GM12878 (cell line): Measurements from ENCODE around the gene C16orf86. TPM values are rescaled to one million over a fixed set of nuclear protein-coding genes. Genes with fewer than 3 reads are reported as not detected.

ENCODE experiments used
- ASH2L ChIP-seq: fragments of 300-600, 200-600 bp; sonication (generic); IDR thresholded peaks from 2 replicates; pipeline ENCODE4 v1.6.1; 2017; ENCODE audit warnings: low read depth, mild to moderate bottlenecking, borderline replicate concordance
- BCLAF1 ChIP-seq: fragments of 450-650 bp; IDR thresholded peaks from 2 replicates; pipeline ENCODE4 v1.6.1; 2017; ENCODE audit warnings: antibody characterized with exemption, mild to moderate bottlenecking, moderate library complexity
- EED ChIP-seq: sonication (generic); IDR thresholded peaks from 2 replicates; pipeline ENCODE4 v1.6.1; 2016; ENCODE audit warnings: antibody characterized with exemption, low read depth
- HDGF ChIP-seq: fragments of 450-650 bp; IDR thresholded peaks from 2 replicates; pipeline ENCODE4 v1.6.1; 2016; ENCODE audit warnings: antibody characterized with exemption
- HSF1 ChIP-seq: fragments of 150-350 bp; IDR thresholded peaks from 2 replicates; pipeline ENCODE4 v1.6.1; 2014; ENCODE audit warnings: mild to moderate bottlenecking, low read depth, low read length
- KAT2A ChIP-seq: conservative IDR thresholded peaks from 2 replicates; pipeline ENCODE4 v1.6.1; 2011; ENCODE audit warnings: low read depth, low read length; ENCODE audit not compliant: control insufficient read depth
- MTA2 ChIP-seq: fragments of 450-650 bp; IDR thresholded peaks from 2 replicates; pipeline ENCODE4 v1.6.1; 2016; ENCODE audit warnings: low read depth, mild to moderate bottlenecking, moderate library complexity
- RELA ChIP-seq: fragments of 450-650 bp; IDR thresholded peaks from 2 replicates; pipeline ENCODE4 v1.8.0; 2014; ENCODE audit warnings: borderline replicate concordance; ENCODE audit not compliant: partially characterized antibody
- RELB ChIP-seq: fragments of 450-650 bp; IDR thresholded peaks from 2 replicates; pipeline ENCODE4 v1.6.1; 2017; ENCODE audit warnings: low read depth, mild to moderate bottlenecking, moderate library complexity
- REST ChIP-seq: IDR thresholded peaks from 2 replicates; pipeline ENCODE4 v1.6.1; 2012; ENCODE audit warnings: mild to moderate bottlenecking, low read depth, low read length
- SMAD5 ChIP-seq: IDR thresholded peaks from 2 replicates; pipeline ENCODE4 v1.6.1; 2016; ENCODE audit warnings: antibody characterized with exemption, low read depth
- SMARCA5 ChIP-seq: fragments of 450-650 bp; IDR thresholded peaks from 2 replicates; pipeline ENCODE4 v1.6.1; 2017; ENCODE audit warnings: mild to moderate bottlenecking
- TAF1 ChIP-seq: IDR thresholded peaks from 2 replicates; pipeline ENCODE4 v1.6.1; 2011; ENCODE audit warnings: mild to moderate bottlenecking, low read depth, low read length, borderline replicate concordance
- YY1 ChIP-seq: IDR thresholded peaks from 2 replicates; pipeline ENCODE4 v1.6.1; 2011; ENCODE audit warnings: low read depth, mild to moderate bottlenecking, low read length
- ZBTB11 ChIP-seq: fragments of 450-650 bp; formaldehyde crosslinking; IDR thresholded peaks from 2 replicates; pipeline ENCODE4 v1.5.0; 2022; ENCODE audit warnings: mild to moderate bottlenecking, missing genetic modification characterization
- ZNF207 ChIP-seq: fragments of 450-650 bp; IDR thresholded peaks from 2 replicates; pipeline ENCODE4 v1.6.1; 2014; ENCODE audit warnings: antibody characterized with exemption, mild to moderate bottlenecking, borderline replicate concordance
- ZNF217 ChIP-seq: fragments of 450-650 bp; IDR thresholded peaks from 2 replicates; pipeline ENCODE4 v1.6.1; 2017; ENCODE audit warnings: antibody characterized with exemption, mild to moderate bottlenecking
- ZNF622 ChIP-seq: fragments of 450-650 bp; IDR thresholded peaks from 2 replicates; pipeline ENCODE4 v1.6.1; 2017; ENCODE audit warnings: mild to moderate bottlenecking, inconsistent platforms
- polyA plus RNA-seq, 11 experiments: library from polyadenylated mRNA; depleted of rRNA in 4 of 11; unstranded in 6 of 11; stranded (reverse) in 5 of 11; fragments of >200 nt; fragmentation: Nextera tagmentation in 4 of 11; fragmentation: Illumina TruSeq in 1 of 11; extraction: Ambion mirVana in 4 of 11; extraction: Trizol in 1 of 11; gene quantifications; 1 replicate in 1 of 11; 2 replicates in 10 of 11; pipeline versions ENCODE4 v1.2.1 to v1.2.3, GENCODE V29; 2011 to 2016; ENCODE audit warnings: inconsistent platforms in 2 of 11, missing spikeins in 2 of 11, low read depth in 1 of 11
- total RNA-seq, 4 experiments: library from RNA; depleted of rRNA in 3 of 4; stranded (reverse); fragments of >200 nt in 3 of 4; fragmentation: Illumina TruSeq in 1 of 4; extraction: Trizol in 1 of 4; gene quantifications; 2 replicates each; pipeline versions ENCODE4 v1.2.1 to v1.2.3, GENCODE V29; 2013 to 2021

C16orf86 gene
- total and polyA plus RNA-seq, 10 of the 15 experiments (the other 5 are each of a cell fraction or from before 2014, with no cell fraction given), result 0.11 to 3.3 (median 1.6) TPM

GRCh38 chr16:67660564-67661028 is 6.0 kb upstream of the C16orf86 start, which contains the start of gene PARD6A (continued):
- TF ChIP-seq REST, result no peak
- no peak for TF ChIP-seq KAT2A
- TF ChIP-seq ASH2L, result no peak
- TF ChIP-seq HDGF, result no peak
- peak; percentile 61; the same call in 1 of the 2 replicates for TF ChIP-seq ZNF207
- peak; percentile 41; the same call in 1 of the 2 replicates for TF ChIP-seq MTA2
- TF ChIP-seq SMAD5, result no peak
- no peak for TF ChIP-seq ZBTB11 (CRISPR knock-in tag)
- no peak for TF ChIP-seq ZNF622
- TF ChIP-seq HSF1, result no peak
- TF ChIP-seq YY1, result no peak
- TF ChIP-seq BCLAF1, result peak; percentile 63; the same call in 1 of the 2 replicates
- TF ChIP-seq TAF1, result no peak
- TF ChIP-seq RELB, result peak; percentile 54; the same call in 1 of the 2 replicates
- no peak for TF ChIP-seq ZNF217
- TF ChIP-seq EED, result no peak
- TF ChIP-seq SMARCA5, result no peak; the same call in 1 of the 2 replicates
- TF ChIP-seq RELA, result no peak
